ENCODE results near the gene ZNF681.
A peak's percentile ranks its signal among the peaks of the same experiment; 100 is the strongest.
"Not testable (repeated sequence)": the region's sequence is repeated elsewhere in the genome, so short reads cannot be mapped to it uniquely, and the experiment has no call there.

Gene ZNF681

GRCh38 chr19:23774106-23774505 is 15.4 kb upstream of the ZNF681 start:
- DNase-seq (ENCODE audit: low spot score), result no peak

- no peak for DNase-seq (ENCODE audit: low spot score)
Observed at GRCh38 chr19:23772675-23773063, 14.0 kb upstream of the ZNF681 start.

- DNase-seq (ENCODE audit: low spot score), result no peak
Observed at GRCh38 chr19:23771761-23772674, 13.3 kb upstream of the ZNF681 start.

- DNase-seq (ENCODE audit: low spot score), result no peak
Observed at GRCh38 chr19:23771316-23771715, 12.6 kb upstream of the ZNF681 start.

GRCh38 chr19:23770672-23771250 is 12.1 kb upstream of the ZNF681 start:
- DNase-seq (ENCODE audit: low spot score), result no peak

GRCh38 chr19:23769691-23770468 is 11.2 kb upstream of the ZNF681 start:
- DNase-seq (ENCODE audit: low spot score), result no peak

GRCh38 chr19:23766951-23767350 is 8.3 kb upstream of the ZNF681 start:
- DNase-seq (ENCODE audit: low spot score), result no peak

- no peak for DNase-seq (ENCODE audit: low spot score)
Observed at GRCh38 chr19:23764781-23765180, 6.1 kb upstream of the ZNF681 start.

GRCh38 chr19:23762884-23763711 is 4.4 kb upstream of the ZNF681 start:
- DNase-seq (ENCODE audit: low spot score), result peak; percentile 86

GRCh38 chr19:23762548-23762883 is 3.8 kb upstream of the ZNF681 start:
- DNase-seq (ENCODE audit: low spot score), result no peak

- DNase-seq (ENCODE audit: low spot score), result not testable (repeated sequence)
Observed at GRCh38 chr19:23760326-23760725, 1.6 kb upstream of the ZNF681 start.

- DNase-seq (ENCODE audit: low spot score), result not testable (repeated sequence)
Observed at GRCh38 chr19:23743633-23744232, 15.0 kb downstream of the ZNF681 start.

GRCh38 chr19:23730729-23731465 is 27.8 kb downstream of the ZNF681 start:
- not testable (repeated sequence) for DNase-seq (ENCODE audit: low spot score)

GRCh38 chr19:23724161-23724560 is 34.5 kb downstream of the ZNF681 start:
- DNase-seq (ENCODE audit: low spot score), result not testable (repeated sequence)

GRCh38 chr19:23718802-23719201 is 39.9 kb downstream of the ZNF681 start:
- no peak for DNase-seq (ENCODE audit: low spot score)

GRCh38 chr19:23716792-23717191 is 41.9 kb downstream of the ZNF681 start:
- DNase-seq (ENCODE audit: low spot score), result no peak

- DNase-seq (ENCODE audit: low spot score), result no peak
Observed at GRCh38 chr19:23709347-23709746, 49.3 kb downstream of the ZNF681 start.

- no peak for DNase-seq (ENCODE audit: low spot score)
Observed at GRCh38 chr19:23706657-23707056, 52.0 kb downstream of the ZNF681 start.

GRCh38 chr19:23699521-23699860 is 59.2 kb downstream of the ZNF681 start:
- no peak for DNase-seq (ENCODE audit: low spot score)

- no peak for DNase-seq (ENCODE audit: low spot score)
Observed at GRCh38 chr19:23698711-23699520, 59.8 kb downstream of the ZNF681 start.
